K562 (cell line): Measurements from ENCODE around the gene CPT1B. TPM values are rescaled to one million over a fixed set of nuclear protein-coding genes. Genes with fewer than 3 reads are reported as not detected.

ENCODE experiments used
- ATAC-seq: fragments of 200-7000 bp; cut with Tn5 transposase; 3 replicates; pipeline ENCODE4 v1.9.1; 2020; ENCODE audit warnings: moderate library complexity
- BruUV-seq: library from RNA; stranded (reverse); fragments of 400-500 nt; replicated peaks from 2 replicates; lab custom pipeline; 2021; lab: Mats Ljungman, UMichigan
- CTCF ChIA-PET: fragments of 300-600 bp; formaldehyde crosslinking; extraction: SDS; loops from one replicate; lab custom pipeline; 2021; ENCODE audit warnings: low intra/inter-chr PET ratio; lab: Yijun Ruan, JAX
- POLR2A ChIA-PET: fragments of 300-600, 350-650 bp; sonication (Branson Sonifier 250); formaldehyde crosslinking; extraction: SDS; loops from one replicate; lab custom pipeline; 2021; ENCODE audit warnings: antibody characterized with exemption, inconsistent platforms; lab: Yijun Ruan, JAX
- DNase-seq, 4 experiments: peaks; one replicate each; pipeline versions ENCODE4 v3.0.0 to v3.0.0-alpha.2; 2011 to 2018; ENCODE audit warnings: low spot score in 3 of 4, mixed read lengths in 3 of 4; ENCODE audit errors: extremely low read depth in 1 of 4
- FAIRE-seq: peaks from 2 replicates; lab custom pipeline; 2011; peaks lifted over from hg19 to GRCh38; lab: Jason Lieb, UNC
- H2AFZ ChIP-seq: 2 replicates; pipeline ENCODE4 v1.6.0; 2011; ENCODE audit warnings: low read depth, low read length, control low read depth, inconsistent platforms
- H3K27ac ChIP-seq: fragments of 200-600 bp; 3 replicates; pipeline ENCODE4 v1.8.0; 2011; ENCODE audit warnings: low read depth, mild to moderate bottlenecking, control low read depth, inconsistent platforms, low read length, moderate library complexity, mixed read lengths; ENCODE audit errors: extremely low read depth
- H3K27me3 ChIP-seq, 2 experiments: fragments of 300-600 bp in 1 of 2; 2 replicates in 1 of 2; 3 replicates in 1 of 2; pipeline versions ENCODE4 v1.6.0 to v1.8.0; 2011; ENCODE audit warnings: inconsistent platforms in 2 of 2, low read length in 2 of 2, mild to moderate bottlenecking in 1 of 2, mixed read lengths in 1 of 2, moderate library complexity in 1 of 2; ENCODE audit not compliant: control insufficient read depth in 2 of 2, insufficient read depth in 2 of 2
- H3K36me3 ChIP-seq: fragments of 300-600 bp; 3 replicates; pipeline ENCODE4 v1.8.0; 2011; ENCODE audit warnings: mild to moderate bottlenecking, low read length, inconsistent platforms; ENCODE audit not compliant: control insufficient read depth, insufficient read depth
- H3K4me1 ChIP-seq, 2 experiments: fragments of 200-600 bp in 1 of 2; replicated peaks in 1 of 2; 2 replicates in 1 of 2; 3 replicates in 1 of 2; pipeline versions ENCODE4 v1.5.1 to v1.8.0; 2011; ENCODE audit warnings: inconsistent platforms in 2 of 2, low read length in 2 of 2, mild to moderate bottlenecking in 1 of 2, mixed read lengths in 1 of 2, moderate library complexity in 1 of 2; ENCODE audit not compliant: control insufficient read depth in 2 of 2, insufficient read depth in 2 of 2
- H3K4me2 ChIP-seq: 2 replicates; pipeline ENCODE4 v1.6.1; 2011; ENCODE audit warnings: low read length, control low read depth, inconsistent platforms, mixed read lengths; ENCODE audit not compliant: insufficient read depth
- H3K4me3 ChIP-seq: fragments of 200-600 bp; sonication (generic), shearing (Covaris generic); 2 replicates; pipeline ENCODE4 v1.5.1; 2016; ENCODE audit warnings: control low read depth, inconsistent platforms
- H3K79me2 ChIP-seq: fragments of 200-600 bp; 3 replicates; pipeline ENCODE4 v1.8.0; 2011; ENCODE audit warnings: low read length, inconsistent platforms; ENCODE audit not compliant: control insufficient read depth, insufficient read depth
- H3K9ac ChIP-seq, 2 experiments: 2 replicates each; pipeline versions ENCODE4 v1.6.0 to v1.6.1; 2011; ENCODE audit warnings: low read depth in 2 of 2, low read length in 2 of 2, control low read depth in 1 of 2, inconsistent platforms in 1 of 2, mild to moderate bottlenecking in 1 of 2, mixed read lengths in 1 of 2; ENCODE audit not compliant: insufficient read depth in 1 of 2
- H3K9me1 ChIP-seq: one replicate; pipeline ENCODE4 v1.6.0; 2011; ENCODE audit warnings: inconsistent platforms, mild to moderate bottlenecking, low read length, moderate library complexity; ENCODE audit not compliant: control insufficient read depth, insufficient read depth
- H3K9me3 ChIP-seq: replicated peaks from 2 replicates; pipeline ENCODE4 v1.5.1; 2011; ENCODE audit warnings: low read depth, low read length, inconsistent platforms; ENCODE audit not compliant: control insufficient read depth, insufficient read depth
- H4K20me1 ChIP-seq: replicated peaks from 2 replicates; pipeline ENCODE4 v1.6.1; 2011; ENCODE audit warnings: low read length, inconsistent platforms, mixed read lengths; ENCODE audit not compliant: control insufficient read depth, insufficient read depth
- POLR2G ChIP-seq: fragments of 200-400 bp; formaldehyde crosslinking; IDR thresholded peaks from 2 replicates; pipeline ENCODE4 v1.6.1; 2017; ENCODE audit warnings: low read depth, mild to moderate bottlenecking, antibody characterized with exemption, low read length, moderate library complexity
- RBFOX2 ChIP-seq: fragments of 200-400 bp; formaldehyde crosslinking; IDR thresholded peaks from 2 replicates; pipeline ENCODE4 v1.6.1; 2017; ENCODE audit warnings: low read depth, mild to moderate bottlenecking, low read length, moderate library complexity
- TAF15 ChIP-seq: fragments of 200-400 bp; formaldehyde crosslinking; IDR thresholded peaks from 2 replicates; pipeline ENCODE4 v1.6.1; 2017; ENCODE audit warnings: mild to moderate bottlenecking, low read depth, low read length, moderate library complexity
- ZNF282 ChIP-seq: sonication (generic); formaldehyde crosslinking; IDR thresholded peaks from 2 replicates; pipeline ENCODE4 v1.8.1; 2023; ENCODE audit warnings: missing genetic modification reagents
- WGBS: fragments of 100-300 bp; shearing (Covaris generic); methylation state at CpG from one replicate; pipeline ENCODE4 v1.1.6; 2016; ENCODE audit warnings: low coverage, mixed read lengths; ENCODE audit not compliant: insufficient coverage; ENCODE audit errors: missing lambda C conversion rate; 5-methylcytosine and 5-hydroxymethylcytosine counted together
- in situ Hi-C: fragments of 300-500 bp; cut with MboI; formaldehyde crosslinking; loops from 4 replicates; pipeline ENCODE4 v1.15.0; 2018; ENCODE audit warnings: inconsistent platforms, mixed read lengths
- intact Hi-C: fragments of 100-400 bp; cut with micrococcal nuclease; formaldehyde crosslinking; loops from 2 replicates; pipeline ENCODE4 v1.14.2; 2022
- polyA plus RNA-seq, 8 experiments: library from polyadenylated mRNA; depleted of rRNA in 4 of 8; stranded (reverse) in 5 of 8; unstranded in 3 of 8; fragments of >200 nt; fragmentation: Nextera tagmentation in 2 of 8; fragmentation: Illumina TruSeq in 1 of 8; extraction: Ambion mirVana in 2 of 8; extraction: Trizol in 1 of 8; gene quantifications; 2 replicates each; pipeline versions ENCODE4 v1.2.1 to v1.2.3, GENCODE V29; 2011 to 2014; ENCODE audit warnings: inconsistent platforms in 1 of 8, missing spikeins in 1 of 8
- total RNA-seq, 7 experiments: library from RNA; depleted of rRNA in 6 of 7; stranded (reverse); fragments of >200 nt in 6 of 7; fragmentation: Illumina TruSeq in 2 of 7; extraction: Trizol in 2 of 7; gene quantifications; 2 replicates each; pipeline versions ENCODE4 v1.2.1 to v1.2.3, GENCODE V29; 2011 to 2021; ENCODE audit warnings: low replicate concordance in 1 of 7

CPT1B gene
- total and polyA plus RNA-seq, 9 of the 15 experiments (the other 6 are each of a cell fraction or from before 2014, with no cell fraction given), result 0.35 to 6.1 (median 2.6) TPM

- no peak overlapping the region for H3K9ac ChIP-seq
- H3K4me1 ChIP-seq, result peaks cover 17 to 46% of the 10 kb centered on the region in 2 experiments; a peak in 4 of 5 replicates
- no peak overlapping the region for H3K4me3 ChIP-seq
- no peak for FAIRE-seq
- no TSS peak for BruUV-seq
- no peak overlapping the region for H3K27ac ChIP-seq
- H3K79me2 ChIP-seq, result peaks cover 7% of the 10 kb centered on the region; the same call in 2 of the 3 replicates
- no peaks in the 10 kb centered on the region for H3K36me3 ChIP-seq
- H3K4me2 ChIP-seq, result no peak overlapping the region
- no peaks in the 10 kb centered on the region for H3K27me3 ChIP-seq
- ATAC-seq, result no peak
- H4K20me1 ChIP-seq, result no peaks in the 10 kb centered on the region
- in situ Hi-C loops (no loop called here), intact Hi-C loops (no loop called here)
- H3K9me1 ChIP-seq, result no peaks in the 10 kb centered on the region
- ChIA-PET POLR2A (no interaction called here), CTCF (no interaction called here)
- no peak for DNase-seq
- no CpG with 5 or more reads among the region's 44 CpGs for WGBS
- 0 out of 2 replicates have a peak, but pooled peaks have one; percentile 14 for TF ChIP-seq POLR2G
- 0 out of 2 replicates have a peak, but pooled peaks have one; percentile 21 for TF ChIP-seq RBFOX2
- no peak for TF ChIP-seq TAF15
- H3K9me3 ChIP-seq, result 0 out of 2 replicates have a peak, but pooled peaks cover 2% of the 10 kb centered on the region
- H2AFZ ChIP-seq, result no peak overlapping the region
These were observed 46.7 kb downstream of the CPT1B start for GRCh38 chr22:50531546-50531961.

GRCh38 chr22:50530877-50531545 is 47.2 kb downstream of the CPT1B start:
- intact Hi-C loops, result no loop called here
- no peak overlapping the region for H2AFZ ChIP-seq
- BruUV-seq, result no TSS peak
- no peak for ATAC-seq
- no peak overlapping the region for H3K4me2 ChIP-seq
- no peak overlapping the region for H3K27ac ChIP-seq
- POLR2A ChIA-PET, result no interaction called here
- no peaks in the 10 kb centered on the region for H4K20me1 ChIP-seq
- 0 out of 2 replicates have a peak, but pooled peaks cover 2% of the 10 kb centered on the region for H3K9me3 ChIP-seq
- WGBS, result 96% methylated on average over 13 of the region's 53 CpGs
- no peak for FAIRE-seq
- in situ Hi-C loops, result no loop called here
- H3K9ac ChIP-seq, result no peak overlapping the region
- H3K36me3 ChIP-seq, result no peaks in the 10 kb centered on the region
- TF ChIP-seq ZNF282 (CRISPR knock-in tag) (no peak), POLR2G (peak; percentile 55)
- DNase-seq, result no peak
- no peak overlapping the region for H3K4me3 ChIP-seq
- H3K9me1 ChIP-seq, result no peaks in the 10 kb centered on the region
- H3K27me3 ChIP-seq, result no peaks in the 10 kb centered on the region
- CTCF ChIA-PET, result no interaction called here
- peaks cover 18 to 51% of the 10 kb centered on the region in 2 experiments; a peak in 4 of 5 replicates for H3K4me1 ChIP-seq
- H3K79me2 ChIP-seq, result peaks cover 12% of the 10 kb centered on the region; the same call in 2 of the 3 replicates
